H1 (cell line): ENCODE results near the gene GYPC. TPM values are rescaled to one million over a fixed set of nuclear protein-coding genes. Genes with fewer than 3 reads are reported as not detected.
A peak's percentile ranks its signal among the peaks of the same experiment; 100 is the strongest.

Experiments
- ATF2 ChIP-seq: IDR thresholded peaks from 2 replicates; pipeline ENCODE4 v1.6.1; 2012; ENCODE audit warnings: low read length, inconsistent platforms
- BRCA1 ChIP-seq: IDR thresholded peaks from 2 replicates; pipeline ENCODE4 v1.6.1; 2012; ENCODE audit warnings: low read depth, low read length, improper control_type of control experiment
- CHD1 ChIP-seq: IDR thresholded peaks from 2 replicates; pipeline ENCODE4 v1.6.1; 2012; ENCODE audit warnings: low read depth, low read length, improper control_type of control experiment
- CHD2 ChIP-seq: IDR thresholded peaks from 2 replicates; pipeline ENCODE4 v1.6.1; 2012; ENCODE audit warnings: low read length, improper control_type of control experiment
- CREB1 ChIP-seq: IDR thresholded peaks from 2 replicates; pipeline ENCODE4 v1.6.1; 2012; ENCODE audit warnings: inconsistent platforms
- JUND ChIP-seq: IDR thresholded peaks from 2 replicates; pipeline ENCODE4 v1.6.1; 2011; ENCODE audit warnings: mild to moderate bottlenecking, improper control_type of control experiment, low read length
- KDM1A ChIP-seq: fragments of 200-600, 300-600 bp; sonication (generic); IDR thresholded peaks from 2 replicates; pipeline ENCODE4 v1.7.1; 2016; ENCODE audit warnings: mild to moderate bottlenecking, low read length, borderline replicate concordance
- MAX ChIP-seq: IDR thresholded peaks from 2 replicates; pipeline ENCODE4 v1.6.1; 2012; ENCODE audit warnings: inconsistent platforms
- RAD21 ChIP-seq, 2 experiments: IDR thresholded peaks in 1 of 2; conservative IDR thresholded peaks in 1 of 2; 2 replicates each; pipeline ENCODE4 v1.6.1; 2011; ENCODE audit warnings: low read depth in 2 of 2, low read length in 2 of 2, improper control_type of control experiment in 1 of 2, inconsistent platforms in 1 of 2, mild to moderate bottlenecking in 1 of 2, moderate library complexity in 1 of 2
- RBBP5 ChIP-seq: IDR thresholded peaks from 2 replicates; pipeline ENCODE4 v1.7.1; 2012; ENCODE audit warnings: low read depth, mild to moderate bottlenecking, inconsistent platforms, low read length, moderate library complexity, borderline replicate concordance
- RFX5 ChIP-seq: IDR thresholded peaks from 2 replicates; pipeline ENCODE4 v1.6.1; 2011; ENCODE audit warnings: low read depth, low read length, improper control_type of control experiment, borderline replicate concordance
- SP4 ChIP-seq: IDR thresholded peaks from 2 replicates; pipeline ENCODE4 v1.6.1; 2012; ENCODE audit warnings: low read length, inconsistent platforms
- TBP ChIP-seq: IDR thresholded peaks from 2 replicates; pipeline ENCODE4 v1.6.1; 2011; ENCODE audit warnings: low read depth, low read length, improper control_type of control experiment
- TCF12 ChIP-seq: IDR thresholded peaks from 2 replicates; pipeline ENCODE4 v1.6.1; 2011; ENCODE audit warnings: low read depth, mild to moderate bottlenecking, low read length
- USF2 ChIP-seq: IDR thresholded peaks from 2 replicates; pipeline ENCODE4 v1.6.1; 2011; ENCODE audit warnings: low read length, improper control_type of control experiment
- YY1 ChIP-seq: IDR thresholded peaks from 2 replicates; pipeline ENCODE4 v1.6.1; 2011; ENCODE audit warnings: low read depth, mild to moderate bottlenecking, low read length
- ZNF274 ChIP-seq: IDR thresholded peaks from 2 replicates; pipeline ENCODE4 v1.7.0; 2012; ENCODE audit warnings: low read length, borderline replicate concordance; ENCODE audit errors: extremely low read depth
- polyA plus RNA-seq, 7 experiments: library from polyadenylated mRNA; depleted of rRNA in 3 of 7; stranded (reverse) in 5 of 7; unstranded in 2 of 7; fragments of >200 nt in 5 of 7; fragments of 200-250 nt in 2 of 7; gene quantifications; 1 replicate in 5 of 7; 2 replicates in 1 of 7; 4 replicates in 1 of 7; pipeline versions ENCODE4 v1.2.1 to v1.2.3, GENCODE V29; 2011 to 2013; ENCODE audit warnings: missing spikeins in 2 of 7, mixed read lengths in 2 of 7
- total RNA-seq: library from RNA; stranded (reverse); fragmentation: NEBNext Ultra II Directional; extraction: Animal tissue kit (Norgen Biotek cat#: 25700); gene quantifications from 2 replicates; pipeline ENCODE4 v1.2.1, GENCODE V29; 2021

GYPC gene
- total and polyA plus RNA-seq, 2 of the 8 experiments (the other 6 are each of a cell fraction or from before 2014, with no cell fraction given), result 26.8 to 53.6 TPM

- TF ChIP-seq JUND (peak; percentile 47; the same call in 1 of the 2 replicates), RFX5 (no peak), CREB1 (no peak), RBBP5 (no peak), SP4 (no peak), MAX (no peak), CHD1 (no peak), RAD21 (IDR thresholded peaks at IDR 0.05 in 1 of 2, conservative IDR thresholded peaks at IDR 0.05 in 1 of 2; ENCODE audit: low read depth in 2 of 2, low read length in 2 of 2) (no peak), YY1 (no peak), CHD2 (no peak), ATF2 (no peak), TBP (no peak), TCF12 (no peak), BRCA1 (no peak), ZNF274 (no peak), USF2 (0 out of 2 replicates have a peak, but pooled peaks have one; percentile 22), KDM1A (no peak)
These were observed 1.8 kb downstream of the GYPC start (continued) for GRCh38 chr2:126657636-126658318.
